ENCODE results near the gene REELD1.

DNA sequence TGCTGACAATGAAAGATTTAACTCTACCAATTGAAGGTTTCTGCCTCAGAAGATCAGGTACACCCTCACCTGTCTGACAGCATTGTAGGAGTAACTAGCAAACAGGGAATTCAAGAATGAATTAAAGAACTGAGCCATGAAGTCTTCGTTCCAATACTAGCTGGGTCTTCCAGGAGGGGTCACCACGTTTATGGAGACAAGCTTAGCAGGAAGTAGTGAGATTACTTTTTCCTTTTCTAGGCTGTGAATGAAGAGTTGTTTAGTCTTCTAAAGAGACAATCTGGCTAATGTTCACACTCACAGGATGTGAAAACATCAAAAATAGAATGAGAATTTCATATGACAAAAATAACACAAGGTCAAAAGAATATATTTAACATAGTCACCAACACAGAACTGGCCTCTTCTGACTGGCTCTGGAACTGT, 54.9 kb downstream of the REELD1 start:
- TF ChIP-seq CTCF (IDR thresholded peaks at IDR 0.05) (no peak), EP300 (IDR thresholded peaks at IDR 0.05; ENCODE audit: low read depth) (no peak), POLR2AphosphoS5 (IDR thresholded peaks at IDR 0.05) (no peak), POLR2A (IDR thresholded peaks at IDR 0.05) (no peak)
